HCT116 (cell line): ENCODE measurements around the gene PAX6.

ENCODE experiments used
- EGR1 ChIP-seq: IDR thresholded peaks from 2 replicates; pipeline ENCODE4 v1.6.1; 2012; ENCODE audit warnings: low read depth
- EZH2phosphoT487 ChIP-seq: fragments of 200-600 bp; IDR thresholded peaks from 2 replicates; pipeline ENCODE4 v1.6.1; 2018; ENCODE audit warnings: antibody characterized with exemption, borderline replicate concordance
- JUND ChIP-seq: IDR thresholded peaks from 2 replicates; pipeline ENCODE4 v1.6.1; 2012
- POLR2A ChIP-seq: IDR thresholded peaks from 2 replicates; pipeline ENCODE4 v1.7.0; 2011; ENCODE audit warnings: borderline replicate concordance; ENCODE audit not compliant: insufficient read depth, insufficient read length; ENCODE audit errors: extremely low read depth
- SP1 ChIP-seq: IDR thresholded peaks from 2 replicates; pipeline ENCODE4 v1.6.1; 2012; ENCODE audit warnings: low read depth
- YY1 ChIP-seq: IDR thresholded peaks from 2 replicates; pipeline ENCODE4 v1.6.1; 2011; ENCODE audit warnings: low read length, low read depth, moderate library complexity, mild to moderate bottlenecking; ENCODE audit not compliant: insufficient replicate concordance; ENCODE audit errors: extremely low read depth
- ZFX ChIP-seq: fragments of 450-650 bp; IDR thresholded peaks from 2 replicates; pipeline ENCODE4 v1.6.1; 2017
- TF ChIP-seq, protein P1 (sequence below), 3 experiments: fragments of 200-600 bp in 1 of 3; sonication (generic) in 1 of 3; IDR thresholded peaks in 2 of 3; conservative IDR thresholded peaks in 1 of 3; 2 replicates each; pipeline ENCODE4 v1.5.1; 2012 to 2017; ENCODE audit warnings: low read depth in 2 of 3, low read length in 2 of 3, antibody characterized with exemption in 1 of 3, borderline replicate concordance in 1 of 3, control low read depth in 1 of 3, mild to moderate bottlenecking in 1 of 3, mixed read lengths in 1 of 3, mixed run types in 1 of 3, moderate library complexity in 1 of 3; ENCODE audit not compliant: insufficient read depth in 1 of 3
- TF ChIP-seq, protein P2 (sequence below): IDR thresholded peaks from 2 replicates; pipeline ENCODE4 v1.6.1; 2012
- TF ChIP-seq, protein P3 (sequence below): IDR thresholded peaks from 2 replicates; pipeline ENCODE4 v1.6.1; 2011; ENCODE audit warnings: mild to moderate bottlenecking, low read length, moderate library complexity; ENCODE audit not compliant: insufficient replicate concordance; ENCODE audit errors: extremely low read depth

DNA sequence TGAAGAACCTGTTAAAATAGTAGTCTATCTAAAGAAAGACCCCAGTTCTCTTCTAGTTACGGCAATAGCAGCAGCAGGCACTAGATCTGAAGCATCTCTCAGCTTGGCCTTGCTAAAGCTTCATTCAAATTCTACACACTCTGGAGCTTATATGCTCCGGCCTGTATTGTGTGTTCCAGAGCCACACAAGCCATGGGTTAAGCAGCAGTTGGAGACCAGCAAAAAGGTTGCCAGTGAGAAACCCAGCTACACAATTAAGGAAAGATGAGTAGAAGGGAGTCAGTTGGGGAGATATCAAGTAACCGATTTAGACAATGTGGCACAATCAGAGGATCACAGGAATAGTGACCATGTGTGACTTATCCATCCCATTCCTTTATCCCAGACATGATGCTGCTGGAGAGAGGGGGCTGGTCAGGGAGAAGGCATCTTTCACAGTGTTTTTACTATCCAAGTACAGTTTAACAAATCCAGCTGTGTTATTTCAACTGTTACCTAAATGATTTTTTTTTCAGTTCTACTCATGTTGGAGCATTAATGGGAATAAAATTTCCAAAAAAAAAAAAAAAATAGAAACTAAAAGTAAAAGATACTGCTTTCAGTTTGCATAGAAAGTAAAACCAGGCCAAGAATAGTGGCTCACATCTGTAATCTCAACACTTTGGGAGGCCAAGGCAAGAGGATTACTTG, 41.0 kb downstream of the PAX6 start:
- TF ChIP-seq, protein P1, sequence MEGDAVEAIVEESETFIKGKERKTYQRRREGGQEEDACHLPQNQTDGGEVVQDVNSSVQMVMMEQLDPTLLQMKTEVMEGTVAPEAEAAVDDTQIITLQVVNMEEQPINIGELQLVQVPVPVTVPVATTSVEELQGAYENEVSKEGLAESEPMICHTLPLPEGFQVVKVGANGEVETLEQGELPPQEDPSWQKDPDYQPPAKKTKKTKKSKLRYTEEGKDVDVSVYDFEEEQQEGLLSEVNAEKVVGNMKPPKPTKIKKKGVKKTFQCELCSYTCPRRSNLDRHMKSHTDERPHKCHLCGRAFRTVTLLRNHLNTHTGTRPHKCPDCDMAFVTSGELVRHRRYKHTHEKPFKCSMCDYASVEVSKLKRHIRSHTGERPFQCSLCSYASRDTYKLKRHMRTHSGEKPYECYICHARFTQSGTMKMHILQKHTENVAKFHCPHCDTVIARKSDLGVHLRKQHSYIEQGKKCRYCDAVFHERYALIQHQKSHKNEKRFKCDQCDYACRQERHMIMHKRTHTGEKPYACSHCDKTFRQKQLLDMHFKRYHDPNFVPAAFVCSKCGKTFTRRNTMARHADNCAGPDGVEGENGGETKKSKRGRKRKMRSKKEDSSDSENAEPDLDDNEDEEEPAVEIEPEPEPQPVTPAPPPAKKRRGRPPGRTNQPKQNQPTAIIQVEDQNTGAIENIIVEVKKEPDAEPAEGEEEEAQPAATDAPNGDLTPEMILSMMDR (IDR thresholded peaks at IDR 0.05 in 2 of 3, conservative IDR thresholded peaks at IDR 0.05 in 1 of 3; ENCODE audit: borderline replicate concordance in 1 of 3, insufficient read depth in 1 of 3, low read depth in 2 of 3, low read length in 2 of 3), result no peak
- TF ChIP-seq JUND, result no peak
- no peak for TF ChIP-seq YY1
- TF ChIP-seq SP1, result no peak
- TF ChIP-seq EGR1, result no peak
- no peak for TF ChIP-seq ZFX
- TF ChIP-seq, protein P2, sequence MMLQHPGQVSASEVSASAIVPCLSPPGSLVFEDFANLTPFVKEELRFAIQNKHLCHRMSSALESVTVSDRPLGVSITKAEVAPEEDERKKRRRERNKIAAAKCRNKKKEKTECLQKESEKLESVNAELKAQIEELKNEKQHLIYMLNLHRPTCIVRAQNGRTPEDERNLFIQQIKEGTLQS, result no peak
- TF ChIP-seq, protein P3, sequence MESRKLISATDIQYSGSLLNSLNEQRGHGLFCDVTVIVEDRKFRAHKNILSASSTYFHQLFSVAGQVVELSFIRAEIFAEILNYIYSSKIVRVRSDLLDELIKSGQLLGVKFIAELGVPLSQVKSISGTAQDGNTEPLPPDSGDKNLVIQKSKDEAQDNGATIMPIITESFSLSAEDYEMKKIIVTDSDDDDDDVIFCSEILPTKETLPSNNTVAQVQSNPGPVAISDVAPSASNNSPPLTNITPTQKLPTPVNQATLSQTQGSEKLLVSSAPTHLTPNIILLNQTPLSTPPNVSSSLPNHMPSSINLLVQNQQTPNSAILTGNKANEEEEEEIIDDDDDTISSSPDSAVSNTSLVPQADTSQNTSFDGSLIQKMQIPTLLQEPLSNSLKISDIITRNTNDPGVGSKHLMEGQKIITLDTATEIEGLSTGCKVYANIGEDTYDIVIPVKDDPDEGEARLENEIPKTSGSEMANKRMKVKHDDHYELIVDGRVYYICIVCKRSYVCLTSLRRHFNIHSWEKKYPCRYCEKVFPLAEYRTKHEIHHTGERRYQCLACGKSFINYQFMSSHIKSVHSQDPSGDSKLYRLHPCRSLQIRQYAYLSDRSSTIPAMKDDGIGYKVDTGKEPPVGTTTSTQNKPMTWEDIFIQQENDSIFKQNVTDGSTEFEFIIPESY, result no peak
- TF ChIP-seq EZH2phosphoT487, result no peak
- TF ChIP-seq POLR2A, result no peak
